Activated CD8-positive, alpha-beta memory T cell treated with anti-CD3 and anti-CD28 coated beads, Interleukin-2, amount 50 U/mL, for 24 hours (primary cell): ENCODE results near the gene DGKB.
"Not testable (repeated sequence)": the region's sequence is repeated elsewhere in the genome, so short reads cannot be mapped to it uniquely, and the experiment has no call there.

Experiments
- DNase-seq: peaks from one replicate; pipeline ENCODE4 v3.0.0-alpha.2; 2020; ENCODE audit errors: extremely low read depth

The DGKB gene

GRCh38 chr7:14458846-14459245 lies 443.7 kb downstream of the DGKB start:
- not testable (repeated sequence) for DNase-seq

- DNase-seq, result no peak
Observed at GRCh38 chr7:14457568-14458453, 444.7 kb downstream of the DGKB start.

GRCh38 chr7:14449291-14449690 lies 453.3 kb downstream of the DGKB start:
- no peak for DNase-seq

GRCh38 chr7:14446829-14447228 lies 455.7 kb downstream of the DGKB start:
- DNase-seq, result no peak

GRCh38 chr7:14446219-14446618 lies 456.3 kb downstream of the DGKB start:
- no peak for DNase-seq

- DNase-seq, result no peak
Observed at GRCh38 chr7:14438366-14438765, 464.2 kb downstream of the DGKB start.

GRCh38 chr7:14436878-14437277 lies 465.7 kb downstream of the DGKB start:
- DNase-seq, result no peak

- no peak for DNase-seq
Observed at GRCh38 chr7:14432924-14433323, 469.6 kb downstream of the DGKB start.

- no peak for DNase-seq
Observed at GRCh38 chr7:14430926-14431325, 471.6 kb downstream of the DGKB start.

- DNase-seq, result no peak
Observed at GRCh38 chr7:14425559-14425958, 477.0 kb downstream of the DGKB start.

GRCh38 chr7:14424675-14425074 lies 477.9 kb downstream of the DGKB start:
- DNase-seq, result no peak

- no peak for DNase-seq
Observed at GRCh38 chr7:14420768-14421167, 481.8 kb downstream of the DGKB start.

GRCh38 chr7:14419531-14419930 lies 483.0 kb downstream of the DGKB start:
- no peak for DNase-seq

- no peak for DNase-seq
Observed at GRCh38 chr7:14418633-14419032, 483.9 kb downstream of the DGKB start.

- no peak for DNase-seq
Observed at GRCh38 chr7:14414274-14414986, 488.1 kb downstream of the DGKB start.

GRCh38 chr7:14407246-14408015 lies 495.1 kb downstream of the DGKB start:
- no peak for DNase-seq

GRCh38 chr7:14403587-14403986 lies 499.0 kb downstream of the DGKB start:
- DNase-seq, result no peak

GRCh38 chr7:14400271-14400670 lies 502.3 kb downstream of the DGKB start:
- DNase-seq, result no peak

GRCh38 chr7:14398526-14398925 lies 504.0 kb downstream of the DGKB start:
- DNase-seq, result no peak

GRCh38 chr7:14395860-14396259 lies 506.7 kb downstream of the DGKB start:
- no peak for DNase-seq

- no peak for DNase-seq
Observed at GRCh38 chr7:14394786-14395185, 507.8 kb downstream of the DGKB start.

GRCh38 chr7:14389595-14389994 lies 513.0 kb downstream of the DGKB start:
- DNase-seq, result no peak
